WTC11 (cell line): ENCODE measurements around the gene ABLIM3. TPM values are rescaled to one million over a fixed set of nuclear protein-coding genes. Genes with fewer than 3 reads are reported as not detected.

Source experiments
- ATAC-seq: fragments of 200-7000 bp; cut with Tn5 transposase; 2 replicates; pipeline ENCODE4 v1.10.0; 2021; ENCODE audit warnings: mild to moderate bottlenecking, moderate library complexity
- CTCF ChIA-PET: fragments of 300-600 bp; sonication (Branson Sonifier 250); formaldehyde crosslinking; loops from one replicate; lab custom pipeline; 2021; ENCODE audit warnings: antibody characterized with exemption; lab: Charles Lee
- POLR2A ChIA-PET: fragments of 350-600 bp; sonication (Branson Sonifier 250); formaldehyde crosslinking; loops from one replicate; lab custom pipeline; 2021; ENCODE audit warnings: antibody characterized with exemption; lab: Charles Lee
- DNase-seq: peaks from one replicate; pipeline ENCODE4 v3.0.0; 2021; ENCODE audit warnings: low spot score
- H3K27ac Mint-ChIP-seq: 2 replicates; pipeline ENCODE4 v1.8.0; 2021; ENCODE audit warnings: mixed read lengths
- H3K27me3 Mint-ChIP-seq: 2 replicates; pipeline ENCODE4 v1.8.0; 2021; ENCODE audit warnings: low read depth, mild to moderate bottlenecking, moderate library complexity, mixed read lengths
- H3K36me3 Mint-ChIP-seq: 2 replicates; pipeline ENCODE4 v1.8.0; 2021; ENCODE audit warnings: mixed read lengths
- H3K4me1 Mint-ChIP-seq: 2 replicates; pipeline ENCODE4 v1.8.0; 2022; ENCODE audit warnings: mixed read lengths
- H3K4me3 Mint-ChIP-seq: 2 replicates; pipeline ENCODE4 v1.8.0; 2021; ENCODE audit warnings: mild to moderate bottlenecking, moderate library complexity, mixed read lengths
- H3K9me3 Mint-ChIP-seq: 2 replicates; pipeline ENCODE4 v1.8.0; 2021; ENCODE audit warnings: mixed read lengths
- AFF4 ChIP-seq: sonication (generic); formaldehyde crosslinking; IDR thresholded peaks from 2 replicates; pipeline ENCODE4 v1.8.1; 2023; ENCODE audit warnings: mild to moderate bottlenecking, missing genetic modification reagents, borderline replicate concordance
- ATF1 ChIP-seq: sonication (generic); formaldehyde crosslinking; IDR thresholded peaks from 2 replicates; pipeline ENCODE4 v1.8.1; 2023; ENCODE audit warnings: mild to moderate bottlenecking, moderate library complexity, missing genetic modification reagents
- CREB1 ChIP-seq: sonication (generic); formaldehyde crosslinking; IDR thresholded peaks from 2 replicates; pipeline ENCODE4 v1.8.0; 2023; ENCODE audit warnings: mild to moderate bottlenecking, missing genetic modification reagents
- FOXJ3 ChIP-seq: sonication (generic); formaldehyde crosslinking; IDR thresholded peaks from 2 replicates; pipeline ENCODE4 v1.9.0; 2021; ENCODE audit warnings: missing genetic modification reagents, mild to moderate bottlenecking, borderline replicate concordance
- FOXP1 ChIP-seq: sonication (generic); formaldehyde crosslinking; IDR thresholded peaks from 2 replicates; pipeline ENCODE4 v1.8.0; 2022; ENCODE audit warnings: missing genetic modification reagents, mild to moderate bottlenecking, moderate library complexity, borderline replicate concordance
- GABPB1 ChIP-seq: sonication (generic); formaldehyde crosslinking; IDR thresholded peaks from 2 replicates; pipeline ENCODE4 v1.8.1; 2023; ENCODE audit warnings: mild to moderate bottlenecking, missing genetic modification reagents
- GRHL2 ChIP-seq: fragments of 250-450 bp; sonication (Bioruptor Pico); IDR thresholded peaks from 2 replicates; pipeline ENCODE4 v1.8.0; 2022; ENCODE audit warnings: mild to moderate bottlenecking, moderate library complexity; ENCODE audit not compliant: insufficient replicate concordance, severe bottlenecking
- HMGA2 ChIP-seq: fragments of 250-450 bp; sonication (Bioruptor Pico); IDR thresholded peaks from 2 replicates; pipeline ENCODE4 v1.4.0; 2021; ENCODE audit warnings: mild to moderate bottlenecking, moderate library complexity
- JUN ChIP-seq: sonication (generic); formaldehyde crosslinking; IDR thresholded peaks from 2 replicates; pipeline ENCODE4 v1.8.0; 2023; ENCODE audit warnings: mild to moderate bottlenecking, missing genetic modification reagents
- KAT7 ChIP-seq: sonication (generic); formaldehyde crosslinking; IDR thresholded peaks from 2 replicates; pipeline ENCODE4 v1.8.1; 2023; ENCODE audit warnings: missing genetic modification reagents, mild to moderate bottlenecking, borderline replicate concordance
- RELA ChIP-seq: sonication (generic); formaldehyde crosslinking; IDR thresholded peaks from 2 replicates; pipeline ENCODE4 v1.8.1; 2022; ENCODE audit warnings: missing genetic modification reagents, mild to moderate bottlenecking, borderline replicate concordance
- SMAD4 ChIP-seq: sonication (generic); formaldehyde crosslinking; IDR thresholded peaks from 2 replicates; pipeline ENCODE4 v1.8.0; 2022; ENCODE audit warnings: mild to moderate bottlenecking, missing genetic modification reagents
- TEAD4 ChIP-seq: sonication (generic); formaldehyde crosslinking; IDR thresholded peaks from 2 replicates; pipeline ENCODE4 v1.8.0; 2022; ENCODE audit warnings: mild to moderate bottlenecking, missing genetic modification reagents
- ZNF512 ChIP-seq: sonication (generic); formaldehyde crosslinking; IDR thresholded peaks from 2 replicates; pipeline ENCODE4 v1.8.1; 2022; ENCODE audit warnings: missing genetic modification reagents, borderline replicate concordance
- total RNA-seq: library from RNA; stranded (reverse); gene quantifications from 3 replicates; pipeline ENCODE4 v1.2.3, GENCODE V29; 2021
- TF ChIP-seq, protein P1 (sequence below): sonication (generic); formaldehyde crosslinking; IDR thresholded peaks from 2 replicates; pipeline ENCODE4 v1.8.1; 2022; ENCODE audit warnings: mild to moderate bottlenecking, moderate library complexity, missing genetic modification reagents
- TF ChIP-seq, protein P2 (sequence below): sonication (generic); formaldehyde crosslinking; IDR thresholded peaks from 2 replicates; pipeline ENCODE4 v1.8.1; 2023; ENCODE audit warnings: mild to moderate bottlenecking, missing genetic modification reagents
- TF ChIP-seq, protein P3 (sequence below): sonication (generic); formaldehyde crosslinking; IDR thresholded peaks from 2 replicates; pipeline ENCODE4 v1.8.0; 2023; ENCODE audit warnings: missing genetic modification reagents, mild to moderate bottlenecking, borderline replicate concordance
- TF ChIP-seq, protein P4 (sequence below): sonication (generic); formaldehyde crosslinking; IDR thresholded peaks from 2 replicates; pipeline ENCODE4 v1.8.1; 2022; ENCODE audit warnings: low read depth, mild to moderate bottlenecking, moderate library complexity, missing genetic modification reagents, borderline replicate concordance
- TF ChIP-seq, protein P5 (sequence below): fragments of 200-600 bp; IDR thresholded peaks from 2 replicates; pipeline ENCODE4 v1.8.0; 2022; ENCODE audit warnings: antibody characterized with exemption

Gene ABLIM3
- total RNA-seq, 1 experiment from 2014 or later, result 0.33 TPM

- TF ChIP-seq, protein P1, sequence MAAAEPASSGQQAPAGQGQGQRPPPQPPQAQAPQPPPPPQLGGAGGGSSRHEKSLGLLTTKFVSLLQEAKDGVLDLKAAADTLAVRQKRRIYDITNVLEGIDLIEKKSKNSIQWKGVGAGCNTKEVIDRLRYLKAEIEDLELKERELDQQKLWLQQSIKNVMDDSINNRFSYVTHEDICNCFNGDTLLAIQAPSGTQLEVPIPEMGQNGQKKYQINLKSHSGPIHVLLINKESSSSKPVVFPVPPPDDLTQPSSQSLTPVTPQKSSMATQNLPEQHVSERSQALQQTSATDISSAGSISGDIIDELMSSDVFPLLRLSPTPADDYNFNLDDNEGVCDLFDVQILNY, result no peak
- TF ChIP-seq HMGA2, result no peak
- TF ChIP-seq RELA (CRISPR knock-in tag), result no peak
Measured at GRCh38 chr5:149224282-149224681, 83.0 kb downstream of the ABLIM3 start (continued).

DNA sequence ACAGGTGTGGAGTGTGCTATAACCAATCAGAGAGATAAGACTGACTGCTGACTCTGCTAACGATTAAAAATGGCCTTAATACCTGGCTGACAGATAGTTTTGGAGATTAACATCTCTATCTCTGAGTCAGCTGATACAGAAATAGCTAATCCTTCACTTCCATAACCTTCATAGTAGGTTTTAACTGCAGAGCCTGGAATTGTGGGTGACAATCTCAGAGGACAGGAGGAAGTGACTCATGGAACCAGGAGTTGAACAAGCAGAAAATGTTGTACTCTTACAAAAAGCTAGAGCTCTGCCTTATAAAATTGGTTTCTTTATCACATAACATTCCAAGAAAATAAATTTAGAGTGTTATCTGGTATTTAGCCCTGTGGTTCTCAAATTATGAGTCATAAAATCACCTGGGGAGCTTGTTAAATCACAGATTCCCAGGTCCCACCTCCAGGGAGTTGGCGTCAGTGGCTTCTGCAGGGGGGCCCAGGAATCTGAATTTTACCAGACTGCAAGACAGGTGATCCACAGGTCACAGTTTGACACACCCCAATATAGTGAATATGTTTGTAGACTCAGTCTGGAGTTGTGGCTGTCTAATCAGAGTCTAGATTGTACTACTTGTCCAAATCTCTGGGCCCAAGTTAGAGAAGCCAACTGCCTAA is 86.0 kb downstream of the ABLIM3 start:
- H3K36me3 Mint-ChIP-seq, result no peaks in the 10 kb centered on the region
- CTCF ChIA-PET, result interaction anchor here (5.7 kb wide), 1 partner anchor 86 kb away, joined by 54 read pairs; the partner anchor contains the start of gene ABLIM3
- no peaks in the 10 kb centered on the region for H3K9me3 Mint-ChIP-seq
- peaks cover 9% of the 10 kb centered on the region for H3K4me1 Mint-ChIP-seq
- ATAC-seq, result no peak
- no peak overlapping the region for H3K27ac Mint-ChIP-seq
- no peak for DNase-seq
- no peaks in the 10 kb centered on the region; the same call in 1 of the 2 replicates for H3K27me3 Mint-ChIP-seq
- H3K4me3 Mint-ChIP-seq, result no peak overlapping the region
- TF ChIP-seq, protein P2, sequence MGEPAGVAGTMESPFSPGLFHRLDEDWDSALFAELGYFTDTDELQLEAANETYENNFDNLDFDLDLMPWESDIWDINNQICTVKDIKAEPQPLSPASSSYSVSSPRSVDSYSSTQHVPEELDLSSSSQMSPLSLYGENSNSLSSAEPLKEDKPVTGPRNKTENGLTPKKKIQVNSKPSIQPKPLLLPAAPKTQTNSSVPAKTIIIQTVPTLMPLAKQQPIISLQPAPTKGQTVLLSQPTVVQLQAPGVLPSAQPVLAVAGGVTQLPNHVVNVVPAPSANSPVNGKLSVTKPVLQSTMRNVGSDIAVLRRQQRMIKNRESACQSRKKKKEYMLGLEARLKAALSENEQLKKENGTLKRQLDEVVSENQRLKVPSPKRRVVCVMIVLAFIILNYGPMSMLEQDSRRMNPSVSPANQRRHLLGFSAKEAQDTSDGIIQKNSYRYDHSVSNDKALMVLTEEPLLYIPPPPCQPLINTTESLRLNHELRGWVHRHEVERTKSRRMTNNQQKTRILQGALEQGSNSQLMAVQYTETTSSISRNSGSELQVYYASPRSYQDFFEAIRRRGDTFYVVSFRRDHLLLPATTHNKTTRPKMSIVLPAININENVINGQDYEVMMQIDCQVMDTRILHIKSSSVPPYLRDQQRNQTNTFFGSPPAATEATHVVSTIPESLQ, result no peak
- TF ChIP-seq CREB1 (CRISPR knock-in tag) (no peak), FOXJ3 (CRISPR knock-in tag) (no peak), ATF1 (CRISPR knock-in tag) (no peak), TEAD4 (CRISPR knock-in tag) (no peak), ZNF512 (no peak), GRHL2 (CRISPR knock-in tag) (no peak), SMAD4 (CRISPR knock-in tag) (no peak), AFF4 (CRISPR knock-in tag) (no peak), KAT7 (no peak), FOXP1 (no peak), GABPB1 (CRISPR knock-in tag) (no peak), JUN (CRISPR knock-in tag) (no peak)
- TF ChIP-seq, protein P3, sequence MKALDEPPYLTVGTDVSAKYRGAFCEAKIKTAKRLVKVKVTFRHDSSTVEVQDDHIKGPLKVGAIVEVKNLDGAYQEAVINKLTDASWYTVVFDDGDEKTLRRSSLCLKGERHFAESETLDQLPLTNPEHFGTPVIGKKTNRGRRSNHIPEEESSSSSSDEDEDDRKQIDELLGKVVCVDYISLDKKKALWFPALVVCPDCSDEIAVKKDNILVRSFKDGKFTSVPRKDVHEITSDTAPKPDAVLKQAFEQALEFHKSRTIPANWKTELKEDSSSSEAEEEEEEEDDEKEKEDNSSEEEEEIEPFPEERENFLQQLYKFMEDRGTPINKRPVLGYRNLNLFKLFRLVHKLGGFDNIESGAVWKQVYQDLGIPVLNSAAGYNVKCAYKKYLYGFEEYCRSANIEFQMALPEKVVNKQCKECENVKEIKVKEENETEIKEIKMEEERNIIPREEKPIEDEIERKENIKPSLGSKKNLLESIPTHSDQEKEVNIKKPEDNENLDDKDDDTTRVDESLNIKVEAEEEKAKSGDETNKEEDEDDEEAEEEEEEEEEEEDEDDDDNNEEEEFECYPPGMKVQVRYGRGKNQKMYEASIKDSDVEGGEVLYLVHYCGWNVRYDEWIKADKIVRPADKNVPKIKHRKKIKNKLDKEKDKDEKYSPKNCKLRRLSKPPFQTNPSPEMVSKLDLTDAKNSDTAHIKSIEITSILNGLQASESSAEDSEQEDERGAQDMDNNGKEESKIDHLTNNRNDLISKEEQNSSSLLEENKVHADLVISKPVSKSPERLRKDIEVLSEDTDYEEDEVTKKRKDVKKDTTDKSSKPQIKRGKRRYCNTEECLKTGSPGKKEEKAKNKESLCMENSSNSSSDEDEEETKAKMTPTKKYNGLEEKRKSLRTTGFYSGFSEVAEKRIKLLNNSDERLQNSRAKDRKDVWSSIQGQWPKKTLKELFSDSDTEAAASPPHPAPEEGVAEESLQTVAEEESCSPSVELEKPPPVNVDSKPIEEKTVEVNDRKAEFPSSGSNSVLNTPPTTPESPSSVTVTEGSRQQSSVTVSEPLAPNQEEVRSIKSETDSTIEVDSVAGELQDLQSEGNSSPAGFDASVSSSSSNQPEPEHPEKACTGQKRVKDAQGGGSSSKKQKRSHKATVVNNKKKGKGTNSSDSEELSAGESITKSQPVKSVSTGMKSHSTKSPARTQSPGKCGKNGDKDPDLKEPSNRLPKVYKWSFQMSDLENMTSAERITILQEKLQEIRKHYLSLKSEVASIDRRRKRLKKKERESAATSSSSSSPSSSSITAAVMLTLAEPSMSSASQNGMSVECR (CRISPR knock-in tag), result no peak
- TF ChIP-seq, protein P4, sequence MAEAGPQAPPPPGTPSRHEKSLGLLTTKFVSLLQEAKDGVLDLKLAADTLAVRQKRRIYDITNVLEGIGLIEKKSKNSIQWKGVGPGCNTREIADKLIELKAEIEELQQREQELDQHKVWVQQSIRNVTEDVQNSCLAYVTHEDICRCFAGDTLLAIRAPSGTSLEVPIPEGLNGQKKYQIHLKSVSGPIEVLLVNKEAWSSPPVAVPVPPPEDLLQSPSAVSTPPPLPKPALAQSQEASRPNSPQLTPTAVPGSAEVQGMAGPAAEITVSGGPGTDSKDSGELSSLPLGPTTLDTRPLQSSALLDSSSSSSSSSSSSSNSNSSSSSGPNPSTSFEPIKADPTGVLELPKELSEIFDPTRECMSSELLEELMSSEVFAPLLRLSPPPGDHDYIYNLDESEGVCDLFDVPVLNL (CRISPR knock-in tag), result no peak
- TF ChIP-seq, protein P5, sequence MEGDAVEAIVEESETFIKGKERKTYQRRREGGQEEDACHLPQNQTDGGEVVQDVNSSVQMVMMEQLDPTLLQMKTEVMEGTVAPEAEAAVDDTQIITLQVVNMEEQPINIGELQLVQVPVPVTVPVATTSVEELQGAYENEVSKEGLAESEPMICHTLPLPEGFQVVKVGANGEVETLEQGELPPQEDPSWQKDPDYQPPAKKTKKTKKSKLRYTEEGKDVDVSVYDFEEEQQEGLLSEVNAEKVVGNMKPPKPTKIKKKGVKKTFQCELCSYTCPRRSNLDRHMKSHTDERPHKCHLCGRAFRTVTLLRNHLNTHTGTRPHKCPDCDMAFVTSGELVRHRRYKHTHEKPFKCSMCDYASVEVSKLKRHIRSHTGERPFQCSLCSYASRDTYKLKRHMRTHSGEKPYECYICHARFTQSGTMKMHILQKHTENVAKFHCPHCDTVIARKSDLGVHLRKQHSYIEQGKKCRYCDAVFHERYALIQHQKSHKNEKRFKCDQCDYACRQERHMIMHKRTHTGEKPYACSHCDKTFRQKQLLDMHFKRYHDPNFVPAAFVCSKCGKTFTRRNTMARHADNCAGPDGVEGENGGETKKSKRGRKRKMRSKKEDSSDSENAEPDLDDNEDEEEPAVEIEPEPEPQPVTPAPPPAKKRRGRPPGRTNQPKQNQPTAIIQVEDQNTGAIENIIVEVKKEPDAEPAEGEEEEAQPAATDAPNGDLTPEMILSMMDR, result no peak
- POLR2A ChIA-PET, result no interaction called here
